K562 (cell line): ENCODE measurements around the gene FAM117A. TPM values are rescaled to one million over a fixed set of nuclear protein-coding genes. Genes with fewer than 3 reads are reported as not detected.

Experiments
- E2F5 ChIP-seq: sonication (generic); formaldehyde crosslinking; IDR thresholded peaks from 2 replicates; pipeline ENCODE4 v1.8.0; 2022; ENCODE audit warnings: mild to moderate bottlenecking, missing genetic modification reagents
- EGR1 ChIP-seq: fragments of 450-650 bp; conservative IDR thresholded peaks from 2 replicates; pipeline ENCODE4 v1.6.1; 2017; ENCODE audit warnings: mild to moderate bottlenecking
- GABPA ChIP-seq: fragments of 200-800 bp; sonication (Bioruptor generic); conservative IDR thresholded peaks from 2 replicates; pipeline ENCODE4 v1.6.1; 2016; ENCODE audit warnings: low read depth, missing genetic modification characterization, missing compliant biosample characterization
- GTF2B ChIP-seq: IDR thresholded peaks from 2 replicates; pipeline ENCODE4 v1.6.1; 2011; ENCODE audit not compliant: insufficient read length; ENCODE audit errors: extremely low read depth
- HCFC1 ChIP-seq: IDR thresholded peaks from 2 replicates; pipeline ENCODE4 v1.6.1; 2012; ENCODE audit warnings: low read depth, low read length, improper control_type of control experiment
- KDM4B ChIP-seq, 2 experiments: fragments of 450-650 bp in 1 of 2; sonication (generic) in 1 of 2; IDR thresholded peaks; 2 replicates each; pipeline ENCODE4 v1.6.1; 2016 to 2017; ENCODE audit warnings: borderline replicate concordance in 2 of 2, antibody characterized with exemption in 1 of 2, low read depth in 1 of 2, mild to moderate bottlenecking in 1 of 2
- MTA1 ChIP-seq: fragments of 450-650 bp; IDR thresholded peaks from 2 replicates; pipeline ENCODE4 v1.6.1; 2017; ENCODE audit warnings: borderline replicate concordance
- POLR2G ChIP-seq: fragments of 200-400 bp; formaldehyde crosslinking; IDR thresholded peaks from 2 replicates; pipeline ENCODE4 v1.6.1; 2017; ENCODE audit warnings: low read depth, mild to moderate bottlenecking, antibody characterized with exemption, low read length, moderate library complexity
- SMAD4 ChIP-seq: fragments of 250-450 bp; sonication (Bioruptor Pico); conservative IDR thresholded peaks from 2 replicates; pipeline ENCODE4 v1.8.0; 2021; ENCODE audit warnings: inconsistent platforms, mild to moderate bottlenecking, moderate library complexity
- ZNF274 ChIP-seq: IDR thresholded peaks from 2 replicates; pipeline ENCODE4 v1.6.1; 2011; ENCODE audit warnings: low read depth, mild to moderate bottlenecking, low read length, moderate library complexity, borderline replicate concordance
- polyA plus RNA-seq, 8 experiments: library from polyadenylated mRNA; depleted of rRNA in 4 of 8; stranded (reverse) in 5 of 8; unstranded in 3 of 8; fragments of >200 nt; fragmentation: Nextera tagmentation in 2 of 8; fragmentation: Illumina TruSeq in 1 of 8; extraction: Ambion mirVana in 2 of 8; extraction: Trizol in 1 of 8; gene quantifications; 2 replicates each; pipeline versions ENCODE4 v1.2.1 to v1.2.3, GENCODE V29; 2011 to 2014; ENCODE audit warnings: inconsistent platforms in 1 of 8, missing spikeins in 1 of 8
- total RNA-seq, 7 experiments: library from RNA; depleted of rRNA in 6 of 7; stranded (reverse); fragments of >200 nt in 6 of 7; fragmentation: Illumina TruSeq in 2 of 7; extraction: Trizol in 2 of 7; gene quantifications; 2 replicates each; pipeline versions ENCODE4 v1.2.1 to v1.2.3, GENCODE V29; 2011 to 2021; ENCODE audit warnings: low replicate concordance in 1 of 7
- TF ChIP-seq, protein P1 (sequence below): fragments of 450-650 bp; formaldehyde crosslinking; IDR thresholded peaks from 2 replicates; pipeline ENCODE4 v1.4.0; 2022; ENCODE audit warnings: missing genetic modification characterization
- TF ChIP-seq, protein P2 (sequence below): fragments of 250-450 bp; sonication (Bioruptor Pico); IDR thresholded peaks from 2 replicates; pipeline ENCODE4 v1.4.0; 2020
- TF ChIP-seq, protein P3 (sequence below): conservative IDR thresholded peaks from 2 replicates; pipeline ENCODE4 v1.6.1; 2011; ENCODE audit warnings: low read depth, mild to moderate bottlenecking, low read length; ENCODE audit not compliant: control insufficient read depth
- TF ChIP-seq, protein P4 (sequence below): fragments of 450-650 bp; formaldehyde crosslinking; IDR thresholded peaks from 2 replicates; pipeline ENCODE4 v1.4.0; 2020; ENCODE audit warnings: mild to moderate bottlenecking, moderate library complexity
- TF ChIP-seq, protein P5 (sequence below): fragments of 450-650 bp; IDR thresholded peaks from 2 replicates; pipeline ENCODE4 v1.7.1; 2018; ENCODE audit warnings: mild to moderate bottlenecking, low read depth; ENCODE audit not compliant: partially characterized antibody

Gene FAM117A
- total and polyA plus RNA-seq, 9 of the 15 experiments (the other 6 are each of a cell fraction or from before 2014, with no cell fraction given), result 3.1 to 79.7 (median 36.6) TPM

DNA sequence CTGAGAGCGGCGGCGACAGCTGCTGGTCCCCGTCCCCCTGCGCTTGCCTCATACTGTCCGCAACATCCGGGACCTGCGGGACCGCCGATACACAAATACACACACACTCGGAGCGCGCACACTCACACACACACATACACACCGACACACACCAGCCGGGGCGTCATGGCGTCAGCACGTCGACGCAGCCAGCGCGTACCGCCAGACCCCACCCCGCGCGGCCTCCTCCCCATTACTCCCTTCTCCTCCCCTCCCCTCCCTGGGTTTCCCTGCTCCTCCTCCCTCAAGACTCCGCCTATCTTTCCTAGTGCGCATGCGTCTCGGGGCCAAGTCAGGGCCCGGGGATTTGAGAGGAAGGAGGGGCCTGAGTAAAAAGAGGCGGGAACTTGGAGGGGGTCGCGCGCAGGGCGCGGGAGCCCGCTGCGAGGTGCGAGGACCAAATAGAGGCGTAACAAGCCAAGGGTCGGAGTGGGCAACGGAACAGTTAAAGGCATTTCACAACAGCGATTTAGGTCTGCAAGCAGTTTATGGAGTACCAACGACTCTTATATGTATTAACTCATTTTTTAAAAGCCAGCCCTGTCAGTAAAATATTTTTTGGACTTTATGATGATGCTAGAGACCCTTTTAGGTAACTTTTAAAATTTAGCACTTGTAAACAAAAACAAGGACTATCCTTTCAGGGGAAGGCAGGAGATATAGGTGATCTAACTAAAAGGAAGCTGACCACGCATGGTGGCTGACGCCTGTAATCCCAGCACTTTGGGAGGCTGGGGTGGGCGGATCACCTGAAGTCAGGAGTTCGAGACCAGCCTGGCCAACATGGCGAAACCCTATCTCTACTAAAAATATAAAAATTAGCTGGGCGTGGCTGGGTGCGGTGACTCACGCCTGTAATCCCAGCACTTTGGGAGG is 85.7 kb downstream of the FAM117A start, which contains the start of gene SPOP (continued):
- TF ChIP-seq, protein P1, sequence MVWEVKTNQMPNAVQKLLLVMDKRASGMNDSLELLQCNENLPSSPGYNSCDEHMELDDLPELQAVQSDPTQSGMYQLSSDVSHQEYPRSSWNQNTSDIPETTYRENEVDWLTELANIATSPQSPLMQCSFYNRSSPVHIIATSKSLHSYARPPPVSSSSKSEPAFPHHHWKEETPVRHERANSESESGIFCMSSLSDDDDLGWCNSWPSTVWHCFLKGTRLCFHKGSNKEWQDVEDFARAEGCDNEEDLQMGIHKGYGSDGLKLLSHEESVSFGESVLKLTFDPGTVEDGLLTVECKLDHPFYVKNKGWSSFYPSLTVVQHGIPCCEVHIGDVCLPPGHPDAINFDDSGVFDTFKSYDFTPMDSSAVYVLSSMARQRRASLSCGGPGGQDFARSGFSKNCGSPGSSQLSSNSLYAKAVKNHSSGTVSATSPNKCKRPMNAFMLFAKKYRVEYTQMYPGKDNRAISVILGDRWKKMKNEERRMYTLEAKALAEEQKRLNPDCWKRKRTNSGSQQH (CRISPR knock-in tag), result no peak
- TF ChIP-seq GTF2B (no peak), HCFC1 (0 out of 2 replicates have a peak, but pooled peaks have one; percentile 42), MTA1 (no peak), SMAD4 (CRISPR knock-in tag) (peak; percentile 2; the same call in 1 of the 2 replicates), EGR1 (peak; percentile 94), KDM4B (IDR thresholded peaks at IDR 0.05; ENCODE audit: borderline replicate concordance in 2 of 2, low read depth in 1 of 2) (peak in 1 of 2 experiments; percentile 70; a peak in 1 of 4 replicates), GABPA (tag) (peak; percentile 49), ZNF274 (no peak), E2F5 (CRISPR knock-in tag) (no peak), POLR2G (peak; percentile 87)
- TF ChIP-seq, protein P2, sequence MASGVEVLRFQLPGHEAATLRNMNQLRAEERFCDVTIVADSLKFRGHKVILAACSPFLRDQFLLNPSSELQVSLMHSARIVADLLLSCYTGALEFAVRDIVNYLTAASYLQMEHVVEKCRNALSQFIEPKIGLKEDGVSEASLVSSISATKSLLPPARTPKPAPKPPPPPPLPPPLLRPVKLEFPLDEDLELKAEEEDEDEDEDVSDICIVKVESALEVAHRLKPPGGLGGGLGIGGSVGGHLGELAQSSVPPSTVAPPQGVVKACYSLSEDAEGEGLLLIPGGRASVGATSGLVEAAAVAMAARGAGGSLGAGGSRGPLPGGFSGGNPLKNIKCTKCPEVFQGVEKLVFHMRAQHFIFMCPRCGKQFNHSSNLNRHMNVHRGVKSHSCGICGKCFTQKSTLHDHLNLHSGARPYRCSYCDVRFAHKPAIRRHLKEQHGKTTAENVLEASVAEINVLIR (CRISPR knock-in tag), result peak; percentile 78
- TF ChIP-seq, protein P3, sequence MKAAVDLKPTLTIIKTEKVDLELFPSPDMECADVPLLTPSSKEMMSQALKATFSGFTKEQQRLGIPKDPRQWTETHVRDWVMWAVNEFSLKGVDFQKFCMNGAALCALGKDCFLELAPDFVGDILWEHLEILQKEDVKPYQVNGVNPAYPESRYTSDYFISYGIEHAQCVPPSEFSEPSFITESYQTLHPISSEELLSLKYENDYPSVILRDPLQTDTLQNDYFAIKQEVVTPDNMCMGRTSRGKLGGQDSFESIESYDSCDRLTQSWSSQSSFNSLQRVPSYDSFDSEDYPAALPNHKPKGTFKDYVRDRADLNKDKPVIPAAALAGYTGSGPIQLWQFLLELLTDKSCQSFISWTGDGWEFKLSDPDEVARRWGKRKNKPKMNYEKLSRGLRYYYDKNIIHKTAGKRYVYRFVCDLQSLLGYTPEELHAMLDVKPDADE, result 0 out of 2 replicates have a peak, but pooled peaks have one; percentile 32
- TF ChIP-seq, protein P4, sequence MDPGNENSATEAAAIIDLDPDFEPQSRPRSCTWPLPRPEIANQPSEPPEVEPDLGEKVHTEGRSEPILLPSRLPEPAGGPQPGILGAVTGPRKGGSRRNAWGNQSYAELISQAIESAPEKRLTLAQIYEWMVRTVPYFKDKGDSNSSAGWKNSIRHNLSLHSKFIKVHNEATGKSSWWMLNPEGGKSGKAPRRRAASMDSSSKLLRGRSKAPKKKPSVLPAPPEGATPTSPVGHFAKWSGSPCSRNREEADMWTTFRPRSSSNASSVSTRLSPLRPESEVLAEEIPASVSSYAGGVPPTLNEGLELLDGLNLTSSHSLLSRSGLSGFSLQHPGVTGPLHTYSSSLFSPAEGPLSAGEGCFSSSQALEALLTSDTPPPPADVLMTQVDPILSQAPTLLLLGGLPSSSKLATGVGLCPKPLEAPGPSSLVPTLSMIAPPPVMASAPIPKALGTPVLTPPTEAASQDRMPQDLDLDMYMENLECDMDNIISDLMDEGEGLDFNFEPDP (CRISPR knock-in tag), result no peak
- TF ChIP-seq, protein P5, sequence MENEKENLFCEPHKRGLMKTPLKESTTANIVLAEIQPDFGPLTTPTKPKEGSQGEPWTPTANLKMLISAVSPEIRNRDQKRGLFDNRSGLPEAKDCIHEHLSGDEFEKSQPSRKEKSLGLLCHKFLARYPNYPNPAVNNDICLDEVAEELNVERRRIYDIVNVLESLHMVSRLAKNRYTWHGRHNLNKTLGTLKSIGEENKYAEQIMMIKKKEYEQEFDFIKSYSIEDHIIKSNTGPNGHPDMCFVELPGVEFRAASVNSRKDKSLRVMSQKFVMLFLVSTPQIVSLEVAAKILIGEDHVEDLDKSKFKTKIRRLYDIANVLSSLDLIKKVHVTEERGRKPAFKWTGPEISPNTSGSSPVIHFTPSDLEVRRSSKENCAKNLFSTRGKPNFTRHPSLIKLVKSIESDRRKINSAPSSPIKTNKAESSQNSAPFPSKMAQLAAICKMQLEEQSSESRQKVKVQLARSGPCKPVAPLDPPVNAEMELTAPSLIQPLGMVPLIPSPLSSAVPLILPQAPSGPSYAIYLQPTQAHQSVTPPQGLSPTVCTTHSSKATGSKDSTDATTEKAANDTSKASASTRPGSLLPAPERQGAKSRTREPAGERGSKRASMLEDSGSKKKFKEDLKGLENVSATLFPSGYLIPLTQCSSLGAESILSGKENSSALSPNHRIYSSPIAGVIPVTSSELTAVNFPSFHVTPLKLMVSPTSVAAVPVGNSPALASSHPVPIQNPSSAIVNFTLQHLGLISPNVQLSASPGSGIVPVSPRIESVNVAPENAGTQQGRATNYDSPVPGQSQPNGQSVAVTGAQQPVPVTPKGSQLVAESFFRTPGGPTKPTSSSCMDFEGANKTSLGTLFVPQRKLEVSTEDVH, result peak; percentile 81
